Measurements from ENCODE around the gene BRME1.

DNA sequence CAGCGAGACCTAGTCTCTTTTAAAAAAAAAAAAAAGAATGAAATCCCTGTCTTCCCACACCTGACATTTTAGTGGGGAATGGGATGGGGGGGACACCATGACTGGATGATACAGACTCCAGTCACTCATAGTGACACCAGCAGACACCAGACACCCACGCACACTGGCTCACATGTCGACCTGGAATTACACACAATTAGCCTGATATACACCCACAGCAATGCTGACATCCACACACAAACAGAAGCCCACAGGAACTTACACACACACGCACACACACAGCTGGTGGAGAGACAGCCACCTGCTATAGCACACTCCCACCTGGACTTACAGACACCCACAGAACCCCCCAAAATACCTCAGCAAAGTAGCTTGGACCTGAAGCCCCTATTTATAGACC, 37.3 kb downstream of the BRME1 start:
- TF ChIP-seq POLR2AphosphoS5 (IDR thresholded peaks at IDR 0.05) (no peak), CTCF (IDR thresholded peaks at IDR 0.05) (no peak), EP300 (IDR thresholded peaks at IDR 0.05) (no peak), POLR2A (IDR thresholded peaks at IDR 0.05; ENCODE audit: low read depth) (no peak)

All from esophagus muscularis mucosa (tissue), 4 donors.